ENCODE data around the gene MYH16. TPM values are rescaled to one million over a fixed set of nuclear protein-coding genes. Genes with fewer than 3 reads are reported as not detected.
"Not testable (repeated sequence)": the region's sequence is repeated elsewhere in the genome, so short reads cannot be mapped to it uniquely, and the experiment has no call there.

MYH16 gene
- total and polyA plus RNA-seq, 2 experiments from 2014 or later, result not detected

GRCh38 chr7:99322659-99323058 lies 50.0 kb downstream of the MYH16 start:
- not testable (repeated sequence) for H3K27me3 ChIP-seq (ENCODE audit: insufficient read depth); H4K20me1 ChIP-seq (replicated peaks; ENCODE audit: insufficient read depth); DNase-seq (ENCODE audit: low spot score); H3K36me3 Mint-ChIP-seq (ENCODE audit: low read depth); H2AFZ ChIP-seq; H3F3A ChIP-seq (replicated peaks; ENCODE audit: low read depth); H3K4me2 ChIP-seq; H3K9me3 Mint-ChIP-seq; H3K9me2 ChIP-seq (ENCODE audit: insufficient read depth); ATAC-seq; H3K27me3 Mint-ChIP-seq (ENCODE audit: insufficient read depth, low read depth, poor library complexity); H3K36me3 ChIP-seq (ENCODE audit: insufficient read depth); H3K27ac Mint-ChIP-seq; H3K27ac ChIP-seq (ENCODE audit: low read depth); H3K4me3 ChIP-seq; H3K4me3 Mint-ChIP-seq
- H3K4me1 Mint-ChIP-seq, result peaks cover 16% of the 10 kb centered on the region
- peaks cover 16% of the 10 kb centered on the region for H3K4me1 ChIP-seq (ENCODE audit: insufficient read depth)
- peaks cover 17% of the 10 kb centered on the region for H3K79me2 ChIP-seq (replicated peaks; ENCODE audit: insufficient read depth)

- peak overlapping the region; percentile 80 for H3K4me3 Mint-ChIP-seq
- Histone ChIP-seq H3K4me3 (peak overlapping the region; percentile 99), H3K36me3 (ENCODE audit: insufficient read depth) (no peaks in the 10 kb centered on the region), H4K20me1 (replicated peaks; ENCODE audit: insufficient read depth) (peaks cover 20% of the 10 kb centered on the region; the same call in 1 of the 2 replicates), H3K4me1 (ENCODE audit: insufficient read depth) (peaks cover 16% of the 10 kb centered on the region), H3K79me2 (replicated peaks; ENCODE audit: insufficient read depth) (peaks cover 36% of the 10 kb centered on the region), H3K27me3 (ENCODE audit: insufficient read depth) (no peaks in the 10 kb centered on the region), H3K9me2 (ENCODE audit: insufficient read depth) (no peaks in the 10 kb centered on the region), H3F3A (replicated peaks; ENCODE audit: low read depth) (0 out of 2 replicates have a peak, but pooled peaks cover 5% of the 10 kb centered on the region), H3K27ac (ENCODE audit: low read depth) (no peak overlapping the region), H2AFZ (no peak overlapping the region), H3K4me2 (peak overlapping the region; percentile 97)
- ATAC-seq (no peak), DNase-seq (ENCODE audit: low spot score) (no peak)
- H3K27me3 Mint-ChIP-seq (ENCODE audit: insufficient read depth, low read depth, poor library complexity), result peaks cover 9% of the 10 kb centered on the region
- H3K36me3 Mint-ChIP-seq (ENCODE audit: low read depth), result no peaks in the 10 kb centered on the region; the same call in 2 of the 3 replicates
- no peaks in the 10 kb centered on the region for H3K9me3 Mint-ChIP-seq
- TF ChIP-seq JUNB (IDR thresholded peaks at IDR 0.05; ENCODE audit: unreplicated experiment) (no peak), ZNF462 (CRISPR knock-in tag; IDR thresholded peaks at IDR 0.05) (no peak), REST (IDR thresholded peaks at IDR 0.05; ENCODE audit: unreplicated experiment) (no peak), ZNF331 (CRISPR knock-in tag; IDR thresholded peaks at IDR 0.05; ENCODE audit: low read depth) (no peak), NANOG (IDR thresholded peaks at IDR 0.05; ENCODE audit: borderline replicate concordance) (no peak), EZH2 (IDR thresholded peaks at IDR 0.05; ENCODE audit: low read depth, unreplicated experiment) (no peak), ZNF114 (CRISPR knock-in tag; IDR thresholded peaks at IDR 0.05) (no peak), POLR2AphosphoS5 (IDR thresholded peaks at IDR 0.05; ENCODE audit: low read depth) (no peak), CREB1 (CRISPR knock-in tag; IDR thresholded peaks at IDR 0.05; ENCODE audit: low read depth) (no peak), ETS1 (IDR thresholded peaks at IDR 0.05) (no peak)
- H3K27ac Mint-ChIP-seq, result no peak overlapping the region
- peaks cover 16% of the 10 kb centered on the region for H3K4me1 Mint-ChIP-seq
Measured at GRCh38 chr7:99324559-99324958, 51.9 kb downstream of the MYH16 start.
